Fibroblast of lung (primary cell): ENCODE data around the gene TMUB1.

Experiments
- EZH2 ChIP-seq: IDR thresholded peaks from 2 replicates; pipeline ENCODE4 v1.5.1; 2012; ENCODE audit warnings: low read length, control low read depth, mild to moderate bottlenecking; ENCODE audit errors: missing control alignments
- TF ChIP-seq, protein P1 (sequence below), 2 donors: IDR thresholded peaks in 1 of 2; conservative IDR thresholded peaks in 1 of 2; 1 replicate in 1 of 2; 2 replicates in 1 of 2; pipeline ENCODE4 v1.5.1; 2011 to 2012; ENCODE audit warnings: low read length in 2 of 2, control low read depth in 1 of 2, inconsistent platforms in 1 of 2, low read depth in 1 of 2, mild to moderate bottlenecking in 1 of 2

- TF ChIP-seq EZH2 = no peak
- TF ChIP-seq, protein P1, sequence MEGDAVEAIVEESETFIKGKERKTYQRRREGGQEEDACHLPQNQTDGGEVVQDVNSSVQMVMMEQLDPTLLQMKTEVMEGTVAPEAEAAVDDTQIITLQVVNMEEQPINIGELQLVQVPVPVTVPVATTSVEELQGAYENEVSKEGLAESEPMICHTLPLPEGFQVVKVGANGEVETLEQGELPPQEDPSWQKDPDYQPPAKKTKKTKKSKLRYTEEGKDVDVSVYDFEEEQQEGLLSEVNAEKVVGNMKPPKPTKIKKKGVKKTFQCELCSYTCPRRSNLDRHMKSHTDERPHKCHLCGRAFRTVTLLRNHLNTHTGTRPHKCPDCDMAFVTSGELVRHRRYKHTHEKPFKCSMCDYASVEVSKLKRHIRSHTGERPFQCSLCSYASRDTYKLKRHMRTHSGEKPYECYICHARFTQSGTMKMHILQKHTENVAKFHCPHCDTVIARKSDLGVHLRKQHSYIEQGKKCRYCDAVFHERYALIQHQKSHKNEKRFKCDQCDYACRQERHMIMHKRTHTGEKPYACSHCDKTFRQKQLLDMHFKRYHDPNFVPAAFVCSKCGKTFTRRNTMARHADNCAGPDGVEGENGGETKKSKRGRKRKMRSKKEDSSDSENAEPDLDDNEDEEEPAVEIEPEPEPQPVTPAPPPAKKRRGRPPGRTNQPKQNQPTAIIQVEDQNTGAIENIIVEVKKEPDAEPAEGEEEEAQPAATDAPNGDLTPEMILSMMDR (conservative IDR thresholded peaks at IDR 0.05 in 1 of 2, IDR thresholded peaks at IDR 0.05 in 1 of 2; ENCODE audit: low read depth in 1 of 2, low read length in 2 of 2) = peak; percentile 69 to 75
These were observed 27.8 kb upstream of the TMUB1 start for GRCh38 chr7:151110941-151111645.
